HG02642 (cell line): ENCODE data around the gene HLA-C.
A peak's percentile ranks its signal among the peaks of the same experiment; 100 is the strongest.
"Not testable (repeated sequence)": the region's sequence is repeated elsewhere in the genome, so short reads cannot be mapped to it uniquely, and the experiment has no call there.

ENCODE experiments used
- ATAC-seq: cut with Tn5 transposase; IDR thresholded peaks from one replicate; pipeline ENCODE4 v1.9.1; 2021; ENCODE audit warnings: mild to moderate bottlenecking; ENCODE audit not compliant: unreplicated experiment, poor library complexity

The HLA-C gene

DNA sequence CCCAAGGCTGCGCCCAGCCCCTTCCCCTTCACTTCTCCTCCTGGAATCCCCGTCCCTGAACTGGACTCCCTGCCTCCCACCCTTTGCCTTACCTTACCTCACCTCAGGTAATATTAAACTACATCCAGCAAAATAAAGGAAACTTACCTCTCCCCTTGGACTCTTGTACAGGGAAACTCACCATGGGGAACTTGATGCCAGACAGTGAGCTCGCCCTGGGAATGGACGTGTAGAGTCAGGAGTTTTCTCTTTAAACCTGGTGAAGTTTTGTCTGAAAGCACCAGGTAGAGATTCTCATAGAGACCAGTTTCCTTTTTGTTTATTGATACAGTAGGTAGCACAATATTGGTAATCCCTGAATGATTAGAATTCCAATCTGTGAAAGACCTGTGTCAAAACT, 544 bp upstream of the HLA-C start:
- ATAC-seq = no peak

DNA sequence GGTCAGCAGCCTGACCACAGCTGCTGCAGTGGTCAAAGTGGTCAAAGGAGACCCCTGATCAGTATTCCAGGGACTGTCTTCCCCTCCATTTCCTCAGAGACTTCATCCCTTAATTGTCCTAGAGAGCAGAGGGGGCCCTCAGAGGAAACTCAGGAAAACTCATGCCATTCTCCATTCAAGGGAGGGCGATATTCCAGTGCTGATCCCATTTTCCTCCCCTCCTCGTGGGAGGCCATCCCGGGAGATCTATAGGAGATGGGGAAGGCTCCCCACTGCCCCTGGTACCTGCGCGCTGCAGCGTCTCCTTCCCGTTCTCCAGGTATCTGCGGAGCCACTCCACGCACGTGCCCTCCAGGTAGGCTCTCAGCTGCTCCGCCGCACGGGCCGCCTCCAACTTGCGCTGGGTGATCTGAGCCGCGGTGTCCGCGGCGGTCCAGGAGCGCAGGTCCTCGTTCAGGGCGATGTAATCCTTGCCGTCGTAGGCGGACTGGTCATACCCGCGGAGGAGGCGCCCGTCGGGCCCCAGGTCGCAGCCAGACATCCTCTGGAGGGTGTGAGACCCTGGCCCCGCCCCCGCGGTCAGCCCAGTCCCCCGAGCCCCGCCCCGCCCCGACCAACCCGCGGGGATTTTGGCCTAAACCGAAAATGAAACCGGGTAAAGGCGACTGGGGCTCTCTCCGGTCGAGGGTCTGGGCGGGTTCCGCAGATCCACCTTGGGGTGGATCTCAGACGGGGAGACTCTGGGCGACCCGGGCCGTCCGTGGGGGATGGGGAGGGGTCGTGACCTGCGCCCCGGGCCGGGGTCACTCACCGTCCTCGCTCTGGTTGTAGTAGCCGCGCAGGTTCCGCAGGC, 878 bp downstream of the HLA-C start:
- peak; percentile 34 for ATAC-seq

DNA sequence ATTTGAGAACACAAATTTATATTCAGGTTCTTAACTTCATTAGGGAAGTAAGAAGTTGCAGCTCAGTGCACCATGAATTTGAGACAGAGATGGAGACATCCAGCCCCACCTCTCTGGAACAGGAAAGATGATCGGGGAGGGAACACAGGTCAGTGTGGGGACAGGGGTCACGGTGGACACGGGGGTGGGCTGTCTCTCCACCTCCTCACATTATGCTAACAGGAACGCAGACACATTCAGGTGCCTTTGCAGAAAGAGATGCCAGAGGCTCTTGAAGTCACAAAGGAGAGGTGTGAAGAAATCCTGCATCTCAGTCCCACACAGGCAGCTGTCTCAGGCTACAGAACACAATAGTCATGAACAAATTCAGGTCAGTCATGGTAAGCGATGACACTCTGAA, 3.1 kb downstream of the HLA-C start:
- no peak for ATAC-seq

DNA sequence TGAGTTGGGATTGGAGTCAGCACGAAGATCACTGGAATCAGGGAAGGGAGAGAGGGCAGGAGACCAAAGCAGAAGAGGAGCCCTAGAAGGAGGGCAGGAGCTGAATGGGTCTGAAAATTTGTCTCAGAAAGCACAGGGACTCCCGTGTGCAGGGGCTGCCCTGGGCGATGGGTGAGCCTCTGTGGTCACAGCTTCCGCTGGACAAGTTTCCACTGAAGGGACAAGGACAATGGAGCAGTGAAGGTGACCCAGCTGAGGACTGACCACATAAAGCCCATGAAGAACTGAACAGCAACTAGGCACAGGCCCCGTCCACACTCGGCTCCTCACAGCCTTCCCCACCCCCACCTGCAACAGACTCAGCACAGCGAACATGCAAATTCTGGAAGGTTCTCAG, 3.5 kb downstream of the HLA-C start:
- ATAC-seq = no peak

DNA sequence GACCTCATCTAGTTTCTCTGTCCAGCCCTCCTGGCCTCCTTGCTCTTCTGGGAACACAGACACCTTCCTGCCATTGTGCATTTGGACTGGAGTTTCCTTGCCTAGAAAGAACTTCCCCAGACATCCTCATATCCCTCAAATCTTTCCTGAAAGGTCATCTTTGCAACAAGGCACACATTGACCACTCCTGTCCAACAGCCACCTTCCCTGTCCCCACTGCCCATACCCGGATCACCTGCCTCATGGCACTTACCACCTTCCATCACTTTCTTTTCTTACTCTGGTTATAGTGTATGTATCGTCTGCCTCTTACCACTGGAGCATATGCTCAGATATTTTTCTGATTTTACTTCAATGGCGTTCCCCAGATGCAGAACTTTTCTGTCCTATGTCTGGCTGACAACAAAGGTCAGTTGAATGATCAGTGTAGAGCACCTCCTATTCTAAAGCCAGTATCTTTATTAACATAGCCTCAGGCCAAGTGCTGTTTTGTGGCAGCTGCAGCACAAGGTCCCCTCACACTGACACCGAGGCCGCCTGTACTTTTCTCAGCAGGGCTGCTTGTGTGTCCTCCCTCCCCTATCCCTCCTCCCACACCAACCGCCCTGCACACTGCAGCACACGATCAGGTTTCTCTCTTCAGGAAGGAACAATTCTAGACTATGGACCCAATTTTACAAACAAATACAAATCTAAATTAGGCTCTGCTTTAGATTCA, 4.1 kb downstream of the HLA-C start:
- no peak for ATAC-seq

DNA sequence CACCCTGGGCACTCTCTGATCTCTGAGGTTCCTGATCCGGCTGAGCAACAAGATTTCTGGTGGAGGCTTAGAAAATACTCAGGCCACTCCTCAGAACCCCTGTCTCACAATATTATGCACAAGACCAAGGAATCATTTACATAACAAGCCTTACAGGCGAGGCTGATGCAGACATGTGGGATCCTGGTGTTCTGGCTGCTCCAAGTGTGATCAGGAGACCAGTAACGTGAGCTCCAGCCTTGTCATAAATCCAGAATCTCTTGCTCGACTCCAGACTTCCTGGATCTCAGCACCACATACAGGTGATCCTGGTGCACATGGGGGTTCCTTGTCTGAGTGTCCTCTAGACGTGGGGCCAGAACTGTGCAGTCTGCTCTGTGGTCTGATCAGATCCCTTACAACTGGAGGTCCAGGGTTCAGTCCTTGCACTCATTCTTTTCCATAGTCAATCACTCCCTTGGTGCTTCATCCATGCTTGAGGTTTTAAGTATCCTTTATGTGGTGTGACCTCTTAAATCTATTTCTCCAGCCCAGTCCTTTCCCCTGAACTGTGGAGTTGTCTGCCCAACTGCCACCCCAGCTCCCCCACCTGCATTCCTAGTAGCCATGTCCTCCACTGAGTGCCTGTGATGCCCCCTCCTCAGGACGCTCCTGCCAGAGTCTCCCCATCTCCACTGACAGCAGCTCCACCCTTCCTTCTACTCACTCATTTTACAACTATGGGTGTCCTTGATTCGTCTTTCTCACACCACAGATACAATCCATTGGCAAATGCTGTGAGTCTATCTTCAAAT, 5.1 kb downstream of the HLA-C start:
- ATAC-seq = no peak

DNA sequence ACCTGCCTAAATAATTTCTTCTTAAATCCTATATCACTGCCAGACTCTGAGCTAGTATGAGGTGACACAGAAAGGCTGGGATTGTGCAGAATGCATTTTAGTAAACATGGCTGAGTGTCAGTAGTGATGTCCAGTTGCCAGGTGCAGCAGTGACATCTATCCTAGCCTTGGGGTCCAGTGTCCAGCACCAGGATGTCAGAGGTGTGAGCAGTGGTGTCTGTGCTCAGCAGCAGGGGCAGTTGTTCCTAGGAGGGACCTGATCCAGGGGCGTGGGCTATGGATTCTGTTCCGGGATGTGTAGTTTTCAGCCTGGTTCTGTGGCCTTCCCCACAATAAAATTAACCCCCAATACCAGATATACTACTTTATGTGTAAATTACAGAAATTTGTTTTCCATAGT, 6.0 kb downstream of the HLA-C start:
- no peak for ATAC-seq

DNA sequence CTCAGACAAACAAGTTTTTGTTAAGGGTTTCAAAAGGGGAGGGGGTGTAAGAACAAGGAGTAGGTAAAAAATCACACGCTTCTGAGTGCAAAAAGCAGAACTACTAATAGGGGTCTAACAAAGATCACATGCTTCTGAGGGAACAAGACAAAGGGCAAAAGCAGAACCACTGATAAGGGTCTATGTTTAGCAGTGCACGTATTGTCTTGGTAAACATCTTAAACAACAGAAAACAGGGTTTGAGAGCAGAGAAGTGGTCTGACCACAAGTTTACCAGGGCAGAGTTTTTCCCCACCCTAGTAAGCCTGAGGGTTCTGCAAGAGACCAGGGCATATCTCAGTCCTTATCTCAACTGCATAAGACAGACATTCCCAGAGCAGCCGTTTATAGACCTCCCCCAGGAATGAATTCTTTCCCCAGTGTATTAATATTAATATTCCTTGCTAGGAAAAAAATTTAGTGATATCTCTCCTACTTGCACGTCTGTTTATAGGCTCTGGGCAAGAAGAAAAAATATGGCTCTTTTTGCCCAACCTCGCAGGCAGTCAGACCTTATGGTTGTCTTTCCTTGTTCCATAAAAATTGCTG, 8.5 kb downstream of the HLA-C start:
- not testable (repeated sequence) for ATAC-seq

DNA sequence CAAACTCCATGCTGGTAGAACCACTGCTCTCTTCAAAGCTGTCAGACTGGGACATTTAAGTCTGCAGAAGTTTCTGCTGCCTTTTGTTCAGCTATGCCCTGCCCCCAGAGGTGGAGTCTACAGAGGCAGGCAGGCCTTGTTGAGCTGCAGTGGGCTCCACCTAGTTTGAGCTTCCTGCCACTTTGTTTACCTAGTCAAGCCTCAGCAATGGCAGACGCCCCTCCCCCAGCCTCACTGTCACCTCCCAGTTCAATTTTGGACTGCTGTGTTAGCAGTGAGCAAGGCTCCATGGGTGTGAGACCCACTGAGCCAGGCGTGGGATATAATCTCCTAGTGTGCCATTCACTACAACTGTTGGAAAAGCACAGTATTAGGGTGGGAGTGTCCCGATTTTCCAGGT, 11.9 kb downstream of the HLA-C start:
- not testable (repeated sequence) for ATAC-seq

DNA sequence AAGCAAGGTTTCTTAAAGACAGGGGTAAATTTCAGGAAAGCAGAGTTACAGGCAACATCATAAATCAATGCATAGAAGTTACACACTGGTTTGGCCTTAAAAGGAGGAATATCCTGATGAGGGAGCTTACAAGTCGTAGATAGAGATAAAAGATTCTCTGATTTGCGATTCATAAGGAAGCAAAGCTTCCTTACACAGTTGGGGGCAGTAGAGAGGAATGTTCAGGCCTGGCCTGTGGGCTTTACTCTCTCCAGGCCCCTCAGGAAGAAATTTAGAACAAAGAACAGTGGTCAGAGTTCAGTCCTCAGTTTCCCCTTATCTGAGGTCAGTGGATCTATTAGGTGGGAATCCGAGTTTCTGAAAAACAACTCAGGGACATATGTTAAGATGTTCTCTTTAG, 19.3 kb downstream of the HLA-C start:
- no peak for ATAC-seq

DNA sequence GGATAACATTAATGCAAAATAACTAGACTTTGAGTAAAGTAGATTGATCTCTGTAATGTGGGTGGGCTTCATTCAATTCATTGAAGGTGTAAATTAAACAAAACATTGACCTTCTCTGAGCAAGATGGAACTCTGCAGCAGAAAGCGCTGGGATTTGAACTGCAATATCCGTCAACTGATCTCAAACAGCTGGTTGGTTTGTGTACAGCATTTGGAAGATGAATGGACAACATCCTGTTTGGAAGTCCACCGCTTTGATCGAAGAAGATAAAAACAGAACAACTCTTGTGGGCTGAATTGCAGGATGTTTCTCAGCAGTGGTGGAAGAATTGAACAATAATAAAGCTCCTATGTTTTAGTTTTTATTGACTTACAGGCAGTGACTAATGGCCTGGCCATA, 20.6 kb downstream of the HLA-C start:
- no peak for ATAC-seq

DNA sequence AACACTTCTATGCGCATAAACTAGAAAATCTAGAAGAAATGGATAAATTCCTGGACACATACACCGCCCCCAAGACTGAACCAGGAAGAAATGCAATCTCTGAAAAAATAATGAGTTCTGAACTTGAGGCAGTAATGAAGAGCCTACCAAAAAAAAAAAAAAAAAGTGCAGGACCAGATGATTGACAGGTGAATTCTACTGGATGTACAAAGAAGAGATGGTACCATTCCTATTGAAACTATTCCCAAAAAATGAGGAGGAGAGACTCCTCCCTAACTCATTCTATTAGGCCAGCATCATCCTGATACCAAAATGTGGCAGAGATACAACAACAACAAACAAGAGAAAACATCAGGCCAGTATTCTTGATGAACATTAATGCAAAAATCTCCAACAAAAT, 22.7 kb downstream of the HLA-C start:
- ATAC-seq = no peak

DNA sequence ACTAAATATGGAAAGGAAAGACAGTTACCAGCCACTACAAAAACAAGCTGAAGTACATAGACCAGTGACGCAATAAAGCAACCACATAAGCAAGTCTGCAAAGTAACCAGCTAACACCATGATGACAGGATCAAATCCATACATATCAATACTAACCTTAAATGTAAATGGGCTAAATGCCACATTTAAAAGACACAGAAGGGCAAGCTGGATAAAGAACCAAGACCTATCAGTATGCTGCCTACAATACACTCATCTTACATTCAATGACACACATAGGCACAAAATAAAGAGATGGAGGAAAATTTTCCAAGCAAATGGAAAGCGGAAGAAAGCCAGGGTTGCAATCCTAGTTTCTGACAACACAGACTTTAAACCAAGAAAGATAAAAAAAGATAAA, 24.1 kb downstream of the HLA-C start:
- no peak for ATAC-seq

DNA sequence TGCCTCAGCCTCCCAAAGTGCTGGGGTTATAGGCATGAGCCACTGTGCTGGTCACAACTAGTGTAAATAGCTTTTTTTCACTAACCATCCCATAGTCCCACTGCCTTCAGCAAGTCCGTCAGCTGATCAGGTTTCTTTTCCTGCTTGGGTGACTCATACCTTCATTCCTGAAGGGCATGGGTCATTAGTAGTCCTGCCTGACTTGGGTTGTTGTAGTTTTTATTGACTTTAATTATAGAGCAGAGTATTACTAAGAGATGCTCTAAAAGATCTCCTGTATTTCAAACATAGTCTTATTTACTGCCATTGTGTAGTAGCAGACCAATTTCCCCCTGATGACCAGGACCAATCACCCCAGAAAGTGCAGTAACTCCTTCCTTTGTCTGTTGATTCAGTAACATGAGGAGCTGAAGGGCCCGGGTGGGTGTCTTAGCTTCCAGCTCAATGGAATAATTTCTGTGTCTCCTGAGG, 25.8 kb downstream of the HLA-C start:
- ATAC-seq = no peak

DNA sequence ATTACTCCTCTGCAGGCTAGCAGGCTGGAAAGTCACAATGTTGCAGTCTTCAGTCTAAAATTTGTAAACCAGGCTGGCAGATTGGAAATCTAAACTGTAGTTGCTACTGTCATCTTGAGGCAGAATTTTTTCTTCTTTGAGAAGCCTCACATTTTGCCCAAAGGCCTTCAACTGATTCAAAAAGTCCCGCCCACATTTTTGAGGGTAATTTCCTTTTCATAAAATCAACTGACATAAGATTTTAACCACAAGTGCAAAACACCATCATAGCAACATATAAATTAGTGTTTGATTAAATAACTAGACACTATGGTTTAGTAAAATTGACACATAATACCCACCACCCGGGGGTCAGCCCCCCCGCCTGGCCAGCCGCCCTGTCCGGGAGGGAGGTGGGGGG, 28.4 kb downstream of the HLA-C start:
- ATAC-seq = no peak

DNA sequence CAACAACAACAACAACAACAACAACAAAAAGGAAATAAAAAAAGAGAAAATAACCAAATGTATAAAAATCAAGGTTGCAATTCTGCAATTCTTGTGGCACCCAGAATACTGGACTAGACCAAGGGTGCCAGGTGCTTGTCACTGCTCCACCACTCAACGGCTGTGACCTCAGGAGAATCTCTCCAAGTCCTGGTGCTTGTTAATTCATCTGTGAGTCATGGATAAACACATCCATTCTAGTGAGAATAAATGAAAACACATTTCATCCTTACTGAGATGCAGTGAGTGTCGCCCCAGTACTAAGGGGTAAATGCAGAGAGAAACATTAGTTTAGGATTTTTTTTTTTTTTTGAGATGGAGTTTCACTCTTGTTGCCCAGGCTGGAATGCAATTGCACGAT, 32.0 kb downstream of the HLA-C start:
- ATAC-seq = no peak

DNA sequence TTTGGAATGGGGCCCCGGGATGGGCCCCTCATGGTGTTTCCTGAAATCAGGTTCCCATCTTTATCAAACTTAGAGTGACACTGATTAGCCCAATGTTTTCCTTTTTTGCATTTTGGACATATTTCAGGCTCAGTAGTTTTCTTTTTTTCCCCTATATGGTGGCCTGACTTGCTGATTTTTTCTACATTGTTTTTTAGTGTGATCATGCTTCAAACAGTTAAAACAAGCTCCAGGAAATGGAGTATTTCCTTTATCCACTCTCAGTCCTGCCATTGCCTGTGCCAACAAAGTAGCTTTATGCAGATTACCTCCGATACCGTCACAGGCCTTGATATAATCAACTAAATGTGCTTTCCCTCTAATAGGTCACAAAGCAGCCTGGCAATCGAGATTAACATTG, 37.8 kb downstream of the HLA-C start:
- not testable (repeated sequence) for ATAC-seq

DNA sequence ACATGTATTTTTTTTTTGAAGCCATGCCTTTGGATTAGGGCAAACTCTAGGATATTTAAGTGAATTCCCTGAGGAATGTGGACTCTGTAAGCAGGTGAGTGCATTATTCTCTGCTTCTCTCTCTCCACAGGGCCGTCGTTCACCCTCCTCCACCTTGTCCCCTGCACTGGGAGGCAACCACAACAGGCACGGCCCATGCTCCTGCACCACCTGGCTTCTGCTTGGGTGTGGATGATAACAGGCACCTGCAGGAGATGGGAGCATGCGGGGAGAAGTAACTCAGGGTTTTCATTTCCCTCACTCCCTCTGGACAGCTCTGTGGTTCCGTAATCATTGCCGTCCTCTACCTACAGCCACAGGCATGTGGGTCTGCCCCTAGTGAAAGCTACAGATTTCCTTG, 43.4 kb downstream of the HLA-C start:
- no peak for ATAC-seq

DNA sequence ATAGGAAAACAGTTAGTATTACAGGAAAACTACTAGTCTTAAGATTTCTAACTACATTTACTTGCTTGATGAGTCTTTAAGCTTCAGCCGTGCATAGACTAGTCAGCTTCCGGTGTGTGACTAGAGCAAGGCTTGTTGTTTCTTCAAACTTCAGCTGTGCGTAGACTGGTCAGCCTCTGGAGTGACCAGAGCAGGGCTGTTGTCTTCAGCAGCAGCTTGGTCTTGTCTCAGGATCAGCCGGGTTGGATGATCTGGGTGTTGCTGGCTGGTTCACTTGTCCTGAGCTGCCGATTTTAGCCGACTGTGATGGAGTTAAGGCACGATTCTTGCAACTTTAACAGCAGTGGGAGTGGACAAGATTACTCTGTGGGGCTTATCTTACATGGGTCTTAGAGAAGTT, 44.7 kb downstream of the HLA-C start:
- ATAC-seq = no peak

DNA sequence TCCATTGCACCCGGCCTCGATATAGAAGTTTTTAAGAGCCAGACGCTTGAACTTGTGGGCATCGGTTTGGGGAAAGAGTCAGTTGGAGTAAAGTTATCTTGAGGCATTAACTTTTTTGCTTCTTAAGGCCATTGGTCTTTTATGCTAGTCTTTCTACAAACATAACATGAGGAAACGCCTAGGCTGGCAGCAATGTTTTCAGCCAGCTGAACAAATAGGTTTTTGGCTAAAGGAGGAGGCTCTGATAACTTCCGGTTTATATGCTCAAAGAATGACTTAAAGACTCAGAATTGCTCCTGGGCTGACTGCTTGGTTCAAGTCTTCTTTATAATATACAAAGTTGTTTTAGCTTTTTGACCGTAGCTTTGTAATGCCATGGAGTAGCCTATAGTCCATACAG, 46.2 kb downstream of the HLA-C start:
- ATAC-seq = no peak

DNA sequence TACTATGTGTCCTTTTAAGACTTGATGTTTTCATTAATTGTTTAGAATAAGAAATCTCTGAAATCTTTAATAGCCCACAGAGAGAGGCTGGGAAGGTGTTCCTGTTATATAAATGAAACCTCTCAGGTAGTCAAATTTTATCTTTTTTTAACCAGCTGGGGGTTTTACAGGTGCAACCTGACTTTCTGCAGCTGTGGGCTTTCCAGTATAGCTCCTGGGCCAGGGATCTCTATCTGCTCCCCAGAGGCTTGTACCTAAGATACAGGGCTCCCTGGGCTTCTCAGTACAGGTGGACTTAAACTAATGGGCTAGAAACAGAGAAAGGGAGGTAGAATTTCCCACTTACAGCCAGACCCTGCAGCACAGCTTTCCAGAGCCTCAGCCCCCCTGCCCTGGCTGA, 49.4 kb downstream of the HLA-C start:
- no peak for ATAC-seq
